ENCODE results near the gene GDI2.

DNA sequence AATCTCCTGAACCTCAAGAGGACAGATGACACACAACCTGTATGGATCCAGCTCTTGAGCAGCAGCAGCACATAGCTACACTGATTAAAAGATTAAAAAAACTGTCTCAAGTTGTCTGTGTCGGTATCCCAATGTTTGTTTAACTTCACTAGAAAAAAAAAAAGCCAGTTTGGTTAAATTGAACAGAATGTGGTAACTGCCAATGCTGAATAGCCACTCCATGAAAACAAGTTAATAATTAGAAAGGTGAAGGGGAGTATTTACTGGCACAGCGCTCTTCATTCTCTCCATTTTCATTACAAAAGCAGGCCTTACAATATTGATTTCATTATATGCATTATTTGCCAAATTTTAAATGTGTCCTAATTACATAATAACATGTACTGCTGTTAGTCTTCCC is 47.6 kb downstream of the GDI2 start:
- TF ChIP-seq CTCF (IDR thresholded peaks at IDR 0.05) (no peak), POLR2A (IDR thresholded peaks at IDR 0.05) (no peak)
